CD4-positive, CD25-positive, alpha-beta regulatory T cell (primary cell): Measurements from ENCODE around the gene CCNY. TPM values are rescaled to one million over a fixed set of nuclear protein-coding genes. Genes with fewer than 3 reads are reported as not detected.
"Not testable (repeated sequence)": the region's sequence is repeated elsewhere in the genome, so short reads cannot be mapped to it uniquely, and the experiment has no call there.

ENCODE experiments used
- ATAC-seq, 2 donors: fragments of 150-1000 bp; cut with Tn5 transposase; one replicate each; pipeline ENCODE4 v1.10.0; 2021; ENCODE audit warnings: low read depth in 2 of 2, moderate number of reproducible peaks in 2 of 2, moderate library complexity in 1 of 2
- DNase-seq, 3 donors: peaks; one replicate each; pipeline versions ENCODE4 v3.0.0 to v3.0.0-alpha.2; 2012 to 2022; ENCODE audit warnings: mixed read lengths in 1 of 3
- H3K27ac ChIP-seq: one replicate; pipeline ENCODE4 v1.7.0; 2013; ENCODE audit warnings: mild to moderate bottlenecking, low read length; ENCODE audit not compliant: insufficient read depth, poor library complexity, severe bottlenecking
- H3K27me3 ChIP-seq: one replicate; pipeline ENCODE4 v1.7.0; 2013; ENCODE audit warnings: low read length; ENCODE audit not compliant: control insufficient read depth, insufficient read depth
- H3K36me3 ChIP-seq: one replicate; pipeline ENCODE4 v1.7.0; 2013; ENCODE audit warnings: mild to moderate bottlenecking, low read length, moderate library complexity; ENCODE audit not compliant: control insufficient read depth, insufficient read depth
- H3K4me1 ChIP-seq: 2 replicates; pipeline ENCODE4 v1.7.0; 2013; ENCODE audit warnings: mild to moderate bottlenecking, low read length; ENCODE audit not compliant: insufficient read depth, control insufficient read depth, poor library complexity, severe bottlenecking
- H3K4me3 ChIP-seq: one replicate; pipeline ENCODE4 v1.7.0; 2013; ENCODE audit warnings: low read depth, mild to moderate bottlenecking, low read length, moderate library complexity
- H3K9me3 ChIP-seq, 2 experiments: 1 replicate in 1 of 2; 2 replicates in 1 of 2; pipeline ENCODE4 v1.7.0; 2013; ENCODE audit warnings: low read length in 2 of 2, mild to moderate bottlenecking in 1 of 2, moderate library complexity in 1 of 2; ENCODE audit not compliant: control insufficient read depth in 2 of 2
- H3K27ac Mint-ChIP-seq, 3 donors: one replicate each; pipeline ENCODE4 v1.8.0; 2020 to 2022; ENCODE audit warnings: mild to moderate bottlenecking in 3 of 3, mixed read lengths in 3 of 3, moderate library complexity in 2 of 3
- H3K27me3 Mint-ChIP-seq: one replicate; pipeline ENCODE4 v1.8.0; 2022; ENCODE audit warnings: mild to moderate bottlenecking, mixed read lengths
- H3K36me3 Mint-ChIP-seq: one replicate; pipeline ENCODE4 v1.8.0; 2020; ENCODE audit warnings: mixed read lengths
- H3K4me1 Mint-ChIP-seq, 4 donors: one replicate each; pipeline ENCODE4 v1.8.0; 2020 to 2022; ENCODE audit warnings: mixed read lengths in 4 of 4, mild to moderate bottlenecking in 1 of 4
- H3K4me3 Mint-ChIP-seq, 4 donors: one replicate each; pipeline ENCODE4 v1.8.0; 2020 to 2022; ENCODE audit warnings: mild to moderate bottlenecking in 4 of 4, mixed read lengths in 4 of 4, moderate library complexity in 3 of 4
- H3K9me3 Mint-ChIP-seq, 7 donors: one replicate each; pipeline ENCODE4 v1.8.0; 2020 to 2022; ENCODE audit warnings: mixed read lengths in 7 of 7, mild to moderate bottlenecking in 3 of 7, moderate library complexity in 2 of 7
- polyA plus RNA-seq, 4 donors: library from polyadenylated mRNA; unstranded; fragments of 300-500 nt; fragmentation: Illumina TruSeq; gene quantifications; one replicate each; pipeline ENCODE4 v1.2.3, GENCODE V29; 2021
- total RNA-seq: library from RNA; stranded (reverse); gene quantifications from one replicate; pipeline ENCODE4 v1.2.3, GENCODE V29; 2022

CCNY gene
- total and polyA plus RNA-seq, 5 donors from 2014 or later: 6.4 to 58.3 (median 13.1) TPM

GRCh38 chr10:35396560-35397434 lies 60.5 kb downstream of the CCNY start:
- Histone ChIP-seq H3K27ac (no peak overlapping the region), H3K36me3 (no peaks in the 10 kb centered on the region), H3K4me3 (no peak overlapping the region), H3K27me3 (no peaks in the 10 kb centered on the region), H3K9me3 (no peaks in the 10 kb centered on the region), H3K4me1 (no peaks in the 10 kb centered on the region)
- H3K9me3 Mint-ChIP-seq: peaks cover 0 to under 1% (median 0%) of the 10 kb centered on the region in 7 donors
- H3K27ac Mint-ChIP-seq: peak overlapping the region in 1 of 3 donors; percentile 26
- peaks cover 11% of the 10 kb centered on the region for H3K36me3 Mint-ChIP-seq
- no peak for ATAC-seq
- no peak for DNase-seq
- peak overlapping the region in 1 of 4 donors; percentile 52 for H3K4me3 Mint-ChIP-seq
- no peaks in the 10 kb centered on the region for H3K27me3 Mint-ChIP-seq
- H3K4me1 Mint-ChIP-seq: peaks cover 14 to 80% (median 34%) of the 10 kb centered on the region in 4 donors

- Histone ChIP-seq H3K36me3 (no peaks in the 10 kb centered on the region), H3K27ac (no peak overlapping the region), H3K27me3 (no peaks in the 10 kb centered on the region), H3K4me3 (no peak overlapping the region), H3K4me1 (no peaks in the 10 kb centered on the region), H3K9me3 (peaks cover 0 to 5% of the 10 kb centered on the region in 2 experiments)
- H3K9me3 Mint-ChIP-seq: no peaks in the 10 kb centered on the region
- H3K27ac Mint-ChIP-seq: no peak overlapping the region
- peaks cover 6 to 68% (median 29%) of the 10 kb centered on the region in 4 donors for H3K4me1 Mint-ChIP-seq
- ATAC-seq (no peak), DNase-seq (no peak)
- no peak overlapping the region for H3K4me3 Mint-ChIP-seq
- peaks cover 5% of the 10 kb centered on the region for H3K36me3 Mint-ChIP-seq
- H3K27me3 Mint-ChIP-seq: no peaks in the 10 kb centered on the region
These were observed 61.6 kb downstream of the CCNY start for GRCh38 chr10:35397953-35398352.

DNA sequence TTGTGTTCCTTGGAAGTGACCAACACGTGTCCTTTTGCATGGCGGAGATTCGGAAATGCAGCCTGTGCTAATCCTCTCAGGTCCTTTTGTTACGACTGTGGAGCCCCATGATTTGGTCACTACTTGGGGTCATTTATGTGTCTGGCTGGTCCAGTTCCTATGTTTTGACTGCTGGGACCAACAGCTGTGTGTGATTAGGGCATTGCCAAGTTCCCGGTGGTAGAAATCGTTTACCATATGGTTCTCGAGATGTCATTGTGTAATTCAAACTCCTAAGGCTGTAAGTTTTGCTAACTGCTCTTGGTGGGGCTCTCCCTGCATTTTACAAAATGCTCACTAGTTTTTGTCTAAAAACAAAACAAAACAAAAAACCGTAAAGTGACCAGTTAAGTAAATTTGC lies 62.0 kb downstream of the CCNY start:
- Mint-ChIP-seq H3K4me1 (peaks cover 6 to 64% (median 27%) of the 10 kb centered on the region in 4 donors), H3K27me3 (no peaks in the 10 kb centered on the region), H3K27ac (no peak overlapping the region), H3K9me3 (no peaks in the 10 kb centered on the region), H3K36me3 (peaks cover 5% of the 10 kb centered on the region), H3K4me3 (no peak overlapping the region)
- Histone ChIP-seq H3K4me3 (no peak overlapping the region), H3K9me3 (peaks cover 3 to 5% of the 10 kb centered on the region in 2 experiments), H3K27me3 (no peaks in the 10 kb centered on the region), H3K36me3 (no peaks in the 10 kb centered on the region), H3K27ac (no peak overlapping the region), H3K4me1 (no peaks in the 10 kb centered on the region)
- ATAC-seq (no peak), DNase-seq (no peak)

DNA sequence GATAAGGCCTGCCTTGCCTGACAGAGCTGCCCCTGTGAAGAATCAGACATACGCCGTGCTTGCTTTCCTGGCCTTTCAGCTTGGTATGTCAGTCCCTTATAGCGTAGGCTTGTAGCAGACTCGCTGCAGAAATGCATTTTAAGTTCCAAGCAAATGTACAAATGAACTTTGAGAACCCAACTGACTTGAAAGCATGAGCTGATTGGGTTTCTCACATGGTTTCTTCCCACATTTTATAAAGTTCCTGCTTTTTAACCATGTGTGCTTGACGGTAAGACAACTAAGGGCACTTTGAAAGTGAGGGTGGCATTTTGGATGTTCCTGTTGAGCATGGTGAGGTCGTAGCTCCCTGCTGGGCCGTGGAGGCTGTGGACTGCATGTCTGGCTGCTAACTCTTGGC lies 62.6 kb downstream of the CCNY start:
- Mint-ChIP-seq H3K36me3 (peaks cover 5% of the 10 kb centered on the region), H3K9me3 (no peaks in the 10 kb centered on the region), H3K27me3 (no peaks in the 10 kb centered on the region), H3K4me3 (no peak overlapping the region), H3K4me1 (peaks cover 6 to 60% (median 25%) of the 10 kb centered on the region in 4 donors), H3K27ac (no peak overlapping the region)
- no peaks in the 10 kb centered on the region for H3K36me3 ChIP-seq
- H3K27me3 ChIP-seq: no peaks in the 10 kb centered on the region
- H3K9me3 ChIP-seq: peaks cover 4 to 5% of the 10 kb centered on the region in 2 experiments
- H3K27ac ChIP-seq: no peak overlapping the region
- DNase-seq (no peak), ATAC-seq (no peak)
- H3K4me3 ChIP-seq: no peak overlapping the region
- H3K4me1 ChIP-seq: no peaks in the 10 kb centered on the region

- Mint-ChIP-seq H3K27me3 (no peaks in the 10 kb centered on the region), H3K36me3 (peaks cover 5% of the 10 kb centered on the region), H3K4me3 (no peak overlapping the region), H3K4me1 (peaks cover 0 to 54% (median 20%) of the 10 kb centered on the region in 4 donors), H3K27ac (peak overlapping the region in 1 of 3 donors; percentile 35), H3K9me3 (no peaks in the 10 kb centered on the region)
- ATAC-seq (no peak), DNase-seq (no peak)
- Histone ChIP-seq H3K4me3 (no peak overlapping the region), H3K27ac (no peak overlapping the region), H3K27me3 (no peaks in the 10 kb centered on the region), H3K36me3 (no peaks in the 10 kb centered on the region), H3K9me3 (peaks cover 4 to 5% of the 10 kb centered on the region in 2 experiments), H3K4me1 (no peaks in the 10 kb centered on the region)
These were observed 63.2 kb downstream of the CCNY start for GRCh38 chr10:35399414-35400009.

DNA sequence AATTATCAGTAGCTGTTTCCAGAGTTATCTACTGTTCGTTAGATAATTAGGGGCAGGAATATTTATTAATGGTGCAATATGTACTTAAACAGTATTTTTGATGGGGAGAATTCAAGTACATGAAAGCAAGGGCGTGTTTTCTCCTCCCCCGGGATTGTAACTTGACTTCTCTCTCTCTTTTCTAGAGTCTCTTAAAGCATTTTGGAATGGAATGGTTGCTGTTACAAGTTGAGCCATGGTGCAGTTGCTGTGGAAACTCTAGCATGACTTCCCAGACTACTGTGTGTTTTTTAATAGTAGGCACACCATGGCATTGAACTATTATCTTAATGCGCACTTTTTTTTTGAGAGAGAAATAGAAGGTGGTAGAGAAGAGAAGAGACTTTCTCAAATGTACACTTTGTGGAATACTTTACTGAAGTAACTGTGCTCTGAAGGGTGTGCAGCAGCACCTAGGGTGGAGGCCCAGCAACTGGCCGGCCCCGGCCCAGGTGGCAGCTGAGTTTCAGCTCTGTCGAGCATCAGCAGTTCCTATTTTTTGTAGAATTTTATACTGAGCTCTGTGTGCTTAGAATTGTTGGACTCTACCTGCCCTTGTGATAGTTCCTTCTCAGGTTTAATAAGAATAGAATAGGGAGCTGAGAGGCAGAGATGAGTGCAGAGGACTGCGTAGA lies 64.4 kb downstream of the CCNY start:
- H3K9me3 Mint-ChIP-seq: no peaks in the 10 kb centered on the region

GRCh38 chr10:35403491-35403890 lies 67.2 kb downstream of the CCNY start:
- H3K36me3 Mint-ChIP-seq, H3K27me3 ChIP-seq, H3K36me3 ChIP-seq, H3K4me1 ChIP-seq, H3K4me3 Mint-ChIP-seq, H3K9me3 ChIP-seq, H3K9me3 Mint-ChIP-seq, H3K4me3 ChIP-seq, H3K27ac Mint-ChIP-seq, H3K27ac ChIP-seq, ATAC-seq, DNase-seq, H3K27me3 Mint-ChIP-seq: not testable (repeated sequence)
- H3K4me1 Mint-ChIP-seq: peaks cover 0 to 35% (median 21%) of the 10 kb centered on the region in 4 donors

More for the DNA sequence above, 64.4 kb downstream of the CCNY start:
- H3K4me3 Mint-ChIP-seq: no peak overlapping the region
- Histone ChIP-seq H3K36me3 (no peaks in the 10 kb centered on the region), H3K4me3 (no peak overlapping the region), H3K4me1 (no peaks in the 10 kb centered on the region), H3K27ac (no peak overlapping the region), H3K27me3 (no peaks in the 10 kb centered on the region), H3K9me3 (peaks cover 4 to 5% of the 10 kb centered on the region in 2 experiments)
- no peak for DNase-seq
- no peaks in the 10 kb centered on the region for H3K27me3 Mint-ChIP-seq
- H3K36me3 Mint-ChIP-seq: no peaks in the 10 kb centered on the region
- no peak for ATAC-seq
- no peak overlapping the region for H3K27ac Mint-ChIP-seq
- peaks cover 0 to 43% (median 13%) of the 10 kb centered on the region in 4 donors for H3K4me1 Mint-ChIP-seq
